GM12864 (cell line): ENCODE results near the gene RNF214.
"Not testable (repeated sequence)": the region's sequence is repeated elsewhere in the genome, so short reads cannot be mapped to it uniquely, and the experiment has no call there.

Source experiments
- DNase-seq: peaks from one replicate; pipeline ENCODE4 v3.0.0-alpha.2; 2011; ENCODE audit warnings: low read depth
- H3K4me3 ChIP-seq: 2 replicates; pipeline ENCODE4 v1.5.1; 2011; ENCODE audit warnings: mild to moderate bottlenecking, low read depth, low read length, control low read depth
- CTCF ChIP-seq: IDR thresholded peaks from 2 replicates; pipeline ENCODE4 v1.5.1; 2011; ENCODE audit warnings: low read depth, mild to moderate bottlenecking, moderate library complexity, low read length, control low read depth, inconsistent platforms; ENCODE audit errors: missing control alignments

The RNF214 gene

GRCh38 chr11:117202386-117203068, 29.9 kb upstream of the RNF214 start:
- no peak for DNase-seq
- no peak for TF ChIP-seq CTCF
- H3K4me3 ChIP-seq: no peak overlapping the region

GRCh38 chr11:117203069-117203407, 29.4 kb upstream of the RNF214 start:
- no peak overlapping the region for H3K4me3 ChIP-seq
- no peak for TF ChIP-seq CTCF
- no peak for DNase-seq

GRCh38 chr11:117204283-117205080, 28.0 kb upstream of the RNF214 start:
- no peak for DNase-seq
- H3K4me3 ChIP-seq: no peak overlapping the region
- no peak for TF ChIP-seq CTCF

- no peak for DNase-seq
- TF ChIP-seq CTCF: no peak
- H3K4me3 ChIP-seq: no peak overlapping the region
Observed at GRCh38 chr11:117205211-117205818, 27.2 kb upstream of the RNF214 start.

- DNase-seq, H3K4me3 ChIP-seq: not testable (repeated sequence)
Observed at GRCh38 chr11:117206111-117206510, 26.4 kb upstream of the RNF214 start.

- H3K4me3 ChIP-seq, DNase-seq: not testable (repeated sequence)
Observed at GRCh38 chr11:117206859-117207258, 25.6 kb upstream of the RNF214 start.

GRCh38 chr11:117207481-117207880, 25.0 kb upstream of the RNF214 start:
- not testable (repeated sequence) for H3K4me3 ChIP-seq, DNase-seq

- not testable (repeated sequence) for H3K4me3 ChIP-seq, DNase-seq
Observed at GRCh38 chr11:117208710-117209109, 23.8 kb upstream of the RNF214 start.

- not testable (repeated sequence) for H3K4me3 ChIP-seq, DNase-seq
Observed at GRCh38 chr11:117209351-117210125, 22.9 kb upstream of the RNF214 start.
